ENCODE results near the gene TKFC.

The TKFC gene, protein sequence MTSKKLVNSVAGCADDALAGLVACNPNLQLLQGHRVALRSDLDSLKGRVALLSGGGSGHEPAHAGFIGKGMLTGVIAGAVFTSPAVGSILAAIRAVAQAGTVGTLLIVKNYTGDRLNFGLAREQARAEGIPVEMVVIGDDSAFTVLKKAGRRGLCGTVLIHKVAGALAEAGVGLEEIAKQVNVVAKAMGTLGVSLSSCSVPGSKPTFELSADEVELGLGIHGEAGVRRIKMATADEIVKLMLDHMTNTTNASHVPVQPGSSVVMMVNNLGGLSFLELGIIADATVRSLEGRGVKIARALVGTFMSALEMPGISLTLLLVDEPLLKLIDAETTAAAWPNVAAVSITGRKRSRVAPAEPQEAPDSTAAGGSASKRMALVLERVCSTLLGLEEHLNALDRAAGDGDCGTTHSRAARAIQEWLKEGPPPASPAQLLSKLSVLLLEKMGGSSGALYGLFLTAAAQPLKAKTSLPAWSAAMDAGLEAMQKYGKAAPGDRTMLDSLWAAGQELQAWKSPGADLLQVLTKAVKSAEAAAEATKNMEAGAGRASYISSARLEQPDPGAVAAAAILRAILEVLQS

DNA sequence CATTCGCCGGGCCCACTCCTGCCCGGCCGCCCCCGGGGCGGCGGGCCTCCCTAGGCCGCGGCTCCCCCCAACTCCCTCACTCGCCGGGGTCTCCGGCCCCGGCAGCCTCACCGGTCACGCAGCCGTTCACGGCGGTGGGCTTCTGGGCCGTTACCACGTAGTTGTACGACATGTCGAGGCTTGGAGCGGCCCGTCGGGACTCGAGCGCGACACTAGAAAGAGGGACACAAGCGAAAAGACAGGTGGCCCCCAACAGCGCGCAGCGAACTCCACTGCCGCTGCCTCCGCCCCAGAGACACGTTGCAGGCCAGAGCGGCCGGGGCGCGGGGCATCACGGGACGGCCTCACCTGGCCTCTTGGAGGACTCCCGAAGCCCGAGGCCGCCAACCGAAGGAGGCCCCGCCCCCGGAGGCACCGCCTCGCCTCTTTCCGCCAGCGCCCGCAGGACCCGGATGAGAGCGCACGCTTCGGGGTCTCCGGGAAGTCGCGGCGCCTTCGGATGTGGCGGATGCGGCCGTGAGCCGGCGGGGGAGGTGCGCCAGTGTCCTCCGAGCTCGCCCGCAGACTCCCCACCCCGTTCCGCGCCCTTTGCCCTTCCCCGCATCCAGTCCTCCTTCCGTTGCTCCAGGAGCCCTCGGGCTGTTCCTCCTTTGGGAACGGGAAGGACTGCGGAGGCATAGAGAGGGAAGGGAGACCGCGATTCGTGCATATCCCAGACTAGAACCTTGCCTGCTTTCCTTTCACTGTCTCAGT, at the start of gene TKFC, which contains the start of gene DDB1:
TKFC (plus strand) TSS at position 432 of the 753 bp plus-strand sequence. CDS start 1,501 bp downstream, outside the sequence.
DDB1 (minus strand) TSS at position 309 of the 753 bp plus-strand sequence; CDS start at position 172, 137 bp downstream.
- peak; percentile 96 for DNase-seq (ENCODE audit: low read depth)

DNA sequence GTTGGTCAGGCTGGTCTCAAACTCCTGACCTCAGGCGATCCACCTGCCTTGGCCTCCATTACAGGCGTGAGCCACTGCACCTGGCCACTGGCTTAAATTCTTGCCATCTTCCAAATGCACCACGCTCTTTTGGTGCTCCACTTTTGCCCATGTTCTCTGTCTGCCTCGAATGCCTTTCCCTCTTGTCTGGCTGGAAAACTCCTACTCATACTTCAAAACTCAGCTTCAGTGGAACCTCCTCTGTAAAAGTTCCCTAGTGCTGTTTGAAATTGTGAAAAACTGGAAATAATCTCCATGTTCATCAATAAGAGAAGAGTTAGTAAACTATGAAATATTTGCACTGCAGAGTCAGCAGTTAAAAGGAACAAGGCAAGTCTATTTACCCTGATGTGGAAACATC, 49.4 kb upstream of the TKFC start:
- no peak for DNase-seq (ENCODE audit: low read depth)

DNA sequence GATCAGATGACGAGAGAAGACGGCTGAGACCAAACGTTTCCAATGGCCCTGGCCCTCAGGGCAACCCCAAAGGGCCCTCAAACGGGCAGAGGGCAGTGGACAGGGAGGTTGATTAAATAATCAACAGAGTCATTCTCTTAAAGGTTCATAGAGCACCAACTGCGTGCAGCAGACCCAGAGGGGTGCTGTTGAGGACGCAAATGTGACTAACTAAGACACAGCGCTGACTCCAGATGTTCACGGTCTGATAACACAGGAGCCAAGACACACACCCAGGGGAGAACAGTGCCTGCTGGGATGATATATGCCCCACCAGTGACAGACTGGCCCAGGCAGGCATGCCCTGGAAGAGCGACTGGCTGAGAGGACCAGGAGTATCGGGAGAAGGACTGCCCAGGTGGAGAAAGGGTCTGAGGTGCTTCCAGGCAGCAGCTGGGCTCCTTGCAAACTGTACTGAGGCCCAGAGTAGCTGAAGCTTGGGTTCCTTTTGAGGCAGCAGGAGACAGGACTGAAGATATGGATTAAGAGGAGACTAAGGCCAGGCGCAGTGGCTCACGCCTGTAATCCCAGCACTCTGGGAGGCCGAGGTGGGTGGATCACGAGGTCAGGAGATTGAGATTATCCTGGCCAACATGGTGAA, 45.6 kb upstream of the TKFC start:
- no peak for DNase-seq (ENCODE audit: low read depth)

DNA sequence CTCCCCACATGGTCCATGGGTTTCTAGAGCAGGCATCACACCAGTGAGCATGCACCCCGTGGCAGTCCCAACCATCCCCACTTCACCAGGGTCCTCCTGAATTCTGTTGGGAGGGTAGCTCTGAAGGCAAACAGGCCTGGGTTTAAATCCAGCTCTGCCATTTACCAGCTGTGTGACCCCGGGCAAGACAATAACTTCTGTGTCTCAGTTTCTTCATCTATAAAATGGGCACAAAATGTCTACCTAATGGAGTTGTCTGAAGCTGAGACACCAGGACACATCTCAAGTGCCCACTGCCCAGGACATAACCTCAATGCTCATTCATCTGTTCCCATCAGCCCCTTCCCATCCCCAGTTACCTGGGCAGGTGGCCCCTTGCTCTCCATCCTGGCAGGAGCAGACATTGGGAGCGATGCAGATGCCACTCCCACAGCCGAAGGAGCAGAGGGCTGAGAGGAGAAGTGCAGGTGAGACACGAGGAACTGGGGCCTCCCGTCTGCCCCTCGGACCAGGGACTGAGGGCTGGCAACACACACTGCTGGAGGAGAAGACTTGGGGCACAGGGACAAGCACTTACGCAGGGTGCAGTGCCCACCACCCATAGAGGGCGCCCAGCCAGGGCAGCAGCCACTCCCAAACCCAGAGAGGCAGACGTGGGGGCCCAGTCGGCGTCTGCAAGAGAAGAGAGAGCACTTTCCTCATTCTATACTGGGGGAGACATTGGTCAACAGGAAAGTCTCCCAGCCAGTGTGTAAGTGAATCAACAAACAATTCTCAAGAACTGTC, 41.9 kb upstream of the TKFC start:
- no peak for DNase-seq (ENCODE audit: low read depth)

DNA sequence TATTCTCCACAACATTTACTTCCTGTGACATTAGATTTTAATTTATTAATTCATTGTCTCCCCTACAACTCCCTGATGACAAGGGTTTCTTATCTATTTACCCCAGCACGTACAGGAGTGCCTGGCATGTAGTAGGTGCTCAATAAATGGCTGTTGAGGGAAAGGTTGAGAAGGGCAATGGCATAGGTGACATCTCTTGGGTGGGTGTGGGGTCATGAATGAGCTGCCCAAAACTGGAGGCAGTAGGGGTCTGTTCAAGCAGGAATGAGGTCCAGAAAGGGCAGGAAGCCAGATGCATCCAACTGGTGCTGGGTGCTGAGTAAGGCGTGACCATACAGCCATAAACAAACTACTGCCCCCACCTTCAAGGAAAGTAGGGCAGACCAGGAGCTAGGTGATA, 40.7 kb upstream of the TKFC start:
- no peak for DNase-seq (ENCODE audit: low read depth)

DNA sequence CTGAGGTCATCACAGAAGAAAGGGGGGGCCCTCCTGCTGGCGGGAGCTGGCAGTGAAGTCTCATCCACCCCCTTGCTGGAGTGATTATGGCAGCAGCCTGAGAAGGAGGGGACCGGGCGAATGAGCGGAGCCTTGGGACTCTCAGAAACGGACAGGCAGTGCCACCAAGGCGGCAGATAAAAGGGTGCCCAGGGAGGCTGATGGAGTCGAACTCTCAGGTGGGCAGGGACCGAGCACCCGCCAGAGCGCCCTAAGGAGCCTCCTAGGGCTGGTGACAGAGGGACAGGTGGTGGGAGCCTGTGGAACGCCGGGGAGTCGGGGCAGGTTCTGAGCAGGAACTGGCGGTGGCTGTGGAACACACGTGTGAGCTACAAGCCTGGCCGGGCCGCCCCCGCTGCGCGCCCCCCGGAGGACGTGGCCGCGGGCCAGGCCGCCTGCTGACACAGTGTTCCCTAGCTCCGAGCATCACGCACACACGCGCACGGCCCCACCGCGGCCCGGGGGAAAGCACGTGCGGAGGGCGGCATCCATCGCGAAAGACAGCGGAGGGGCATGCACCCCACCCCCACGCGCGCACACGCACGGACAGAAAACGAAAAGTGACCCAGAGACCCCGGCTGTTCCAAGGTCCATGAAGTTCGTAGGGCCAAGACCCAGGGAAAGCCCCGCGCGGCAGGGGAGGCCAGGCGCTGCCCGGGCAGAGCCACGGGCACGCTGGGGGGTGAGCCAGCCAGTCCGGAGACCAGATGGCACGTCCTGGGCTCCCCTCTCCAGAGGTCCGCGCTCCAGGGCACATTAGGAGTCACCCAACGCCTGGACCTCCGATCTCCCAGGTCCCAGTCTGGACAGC, 38.9 kb upstream of the TKFC start:
- peak; percentile 6 for DNase-seq (ENCODE audit: low read depth)

DNA sequence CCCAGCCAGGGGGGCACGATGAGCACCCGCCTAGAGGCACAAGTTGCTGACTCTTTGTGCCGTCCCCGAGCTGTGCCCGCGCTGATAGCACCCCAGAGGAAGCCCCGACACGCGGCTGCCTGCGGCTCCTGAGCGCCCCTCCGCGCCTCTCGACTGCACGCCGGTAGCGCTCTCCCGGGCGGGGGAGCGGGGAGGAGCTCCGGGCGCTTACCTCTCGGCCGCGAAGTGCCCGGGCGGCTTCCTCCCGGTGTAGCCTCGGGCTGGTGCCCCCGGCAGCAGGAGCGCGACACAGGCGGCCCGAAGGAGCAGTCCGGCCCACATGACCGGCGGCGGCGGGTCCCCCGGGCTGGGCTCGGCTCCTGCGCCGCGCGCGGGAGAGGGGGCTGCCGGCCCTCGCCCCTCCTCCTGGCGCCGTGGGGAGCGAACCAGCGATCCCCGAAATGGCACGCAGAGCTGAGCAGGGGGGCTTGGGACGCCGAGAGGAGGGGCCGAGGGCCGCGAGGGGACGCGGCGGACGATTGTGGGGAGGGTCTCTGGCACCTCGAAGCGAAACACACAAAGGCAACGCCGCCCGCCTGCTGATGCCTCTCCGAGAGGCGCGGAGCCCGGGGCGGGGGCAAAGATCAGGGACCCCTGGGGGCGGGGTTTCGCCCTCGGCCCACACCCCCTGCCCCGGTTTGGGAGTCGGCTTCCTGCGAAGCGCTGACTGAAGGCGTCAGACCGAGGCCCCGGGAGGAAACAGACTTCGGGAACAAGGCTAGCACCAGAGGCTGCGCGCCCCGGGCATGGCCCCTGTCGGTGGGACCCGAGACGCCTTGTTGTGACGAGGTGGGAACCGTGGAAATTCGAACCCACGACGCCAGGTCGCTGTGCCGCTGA, 38.1 kb upstream of the TKFC start, which contains the start of gene VWCE:
VWCE (minus strand) TSS at position 600 of the 879 bp plus-strand sequence; CDS start at position 321, 279 bp downstream.
- peak; percentile 45 for DNase-seq (ENCODE audit: low read depth)

DNA sequence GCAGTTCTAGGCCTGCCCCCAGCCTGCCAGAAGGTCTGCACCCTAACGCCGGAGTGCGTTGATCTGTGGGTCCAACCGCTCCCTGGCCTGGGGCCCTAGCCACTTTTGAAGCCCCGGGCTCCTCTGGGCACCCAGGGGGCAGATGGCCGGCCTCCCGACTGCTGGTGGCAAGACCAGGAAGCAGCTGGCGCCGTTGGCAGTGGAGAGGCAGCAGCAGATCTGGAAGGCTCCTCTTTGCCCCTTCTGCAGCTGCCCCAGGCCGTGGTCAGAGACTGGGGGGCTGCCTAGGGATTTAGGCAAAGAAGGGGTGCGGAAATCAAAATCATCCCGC, 37.5 kb upstream of the TKFC start:
- DNase-seq (ENCODE audit: low read depth), result no peak

DNA sequence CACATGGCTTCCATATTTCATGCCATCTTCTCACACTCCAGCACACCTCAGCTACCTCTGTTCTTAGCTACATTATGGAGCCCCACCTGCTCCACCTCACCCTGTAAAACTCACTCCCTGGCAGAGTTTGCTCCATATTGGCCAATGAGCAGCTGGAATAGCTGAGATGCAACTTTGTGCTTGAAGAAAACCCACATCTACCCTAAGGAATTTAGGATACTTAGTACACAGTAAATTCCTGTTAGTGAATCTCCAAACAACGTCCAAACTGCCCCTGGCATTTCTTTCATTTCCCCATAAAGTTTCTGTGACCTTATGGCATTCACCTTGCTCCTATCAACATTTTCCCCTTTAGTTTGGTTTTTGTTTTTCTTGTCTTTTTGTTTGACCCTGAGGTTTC, 35.7 kb upstream of the TKFC start:
- no peak for DNase-seq (ENCODE audit: low read depth)

DNA sequence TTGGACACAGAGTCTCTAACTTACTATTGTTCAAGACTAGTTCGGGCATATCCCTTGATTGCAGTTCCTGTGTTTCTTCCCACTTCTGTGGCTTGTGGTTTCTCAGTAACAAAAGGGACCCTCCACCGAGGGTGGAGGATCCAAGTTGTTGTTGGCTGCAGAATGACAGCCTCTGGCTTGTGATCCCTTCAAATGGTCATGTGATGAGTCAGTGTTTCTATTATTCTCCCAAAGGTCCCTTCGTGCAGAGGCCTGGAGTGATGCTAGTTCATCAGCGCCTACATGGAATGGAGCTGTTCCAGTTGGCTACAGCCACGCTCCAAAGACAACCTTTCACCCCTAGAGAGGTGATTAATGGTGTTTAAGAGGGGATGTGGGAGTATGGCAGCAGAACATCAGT, 35.3 kb upstream of the TKFC start:
- no peak for DNase-seq (ENCODE audit: low read depth)

DNA sequence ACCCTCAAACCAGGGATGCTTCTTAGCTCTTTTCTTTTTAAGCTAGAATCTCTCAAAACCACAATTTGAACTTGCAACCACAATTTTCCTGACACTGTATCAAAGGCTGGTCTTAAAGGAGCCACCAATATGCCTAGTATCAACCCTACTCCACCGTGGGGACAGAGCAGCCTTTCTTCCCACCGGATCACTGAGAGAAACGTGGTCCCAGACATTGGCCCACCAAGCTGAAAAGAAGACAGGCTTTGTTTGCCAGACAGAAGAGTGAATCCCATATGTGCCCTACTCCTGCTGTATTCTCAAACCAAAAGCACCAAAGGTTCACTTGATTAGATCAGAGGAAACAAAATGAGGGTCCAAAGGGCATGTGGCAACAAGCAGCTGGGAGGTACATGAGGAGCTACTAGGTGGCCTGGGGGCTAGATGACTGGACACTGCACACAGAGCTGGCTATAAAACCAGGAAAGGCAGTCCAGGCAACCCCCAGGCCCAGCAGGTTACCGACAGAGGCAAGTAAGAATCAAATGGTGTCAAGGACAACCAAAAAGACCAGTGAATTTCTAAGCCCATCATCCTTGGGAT, 34.3 kb upstream of the TKFC start:
- DNase-seq (ENCODE audit: low read depth), result no peak

DNA sequence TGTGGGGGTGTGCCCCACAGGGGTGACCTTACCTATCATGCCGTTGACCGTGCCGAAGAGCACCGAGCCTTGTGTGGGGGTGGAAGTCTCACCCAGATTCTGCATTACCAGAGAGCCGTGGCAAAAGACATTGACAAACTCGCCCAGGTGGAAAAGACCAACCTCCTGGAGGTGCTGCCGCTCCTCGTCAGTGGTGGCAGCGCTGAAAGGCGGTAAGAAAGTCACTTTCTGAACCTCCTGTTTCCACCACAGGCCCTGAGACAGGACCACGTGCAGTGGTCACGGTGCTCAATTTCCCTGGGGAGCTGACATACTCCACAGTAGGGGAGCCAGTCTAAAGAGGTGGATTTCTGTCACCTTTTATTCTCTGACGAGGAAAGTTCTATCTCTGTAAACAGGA, 30.5 kb upstream of the TKFC start:
- no peak for DNase-seq (ENCODE audit: low read depth)

DNA sequence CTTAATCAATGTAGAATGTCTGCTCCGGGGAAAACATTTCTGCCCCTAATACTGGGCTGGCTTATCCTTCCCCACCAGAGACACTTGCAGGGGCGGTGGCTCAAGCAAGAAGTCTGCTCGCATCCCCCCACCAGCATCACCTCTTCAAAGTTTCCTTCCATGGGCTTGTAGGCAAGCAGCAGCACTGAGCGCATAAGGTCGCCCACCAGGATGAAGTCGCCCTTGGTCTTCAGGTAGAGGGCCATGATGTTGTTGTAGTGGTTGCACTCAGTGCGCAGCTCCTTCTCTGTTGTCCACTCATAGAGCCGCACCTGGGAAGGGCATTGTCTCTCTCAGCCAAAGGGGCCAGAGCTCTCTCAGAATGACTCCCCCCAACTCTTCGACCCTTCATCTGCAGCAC, 29.3 kb upstream of the TKFC start:
- no peak for DNase-seq (ENCODE audit: low read depth)

DNA sequence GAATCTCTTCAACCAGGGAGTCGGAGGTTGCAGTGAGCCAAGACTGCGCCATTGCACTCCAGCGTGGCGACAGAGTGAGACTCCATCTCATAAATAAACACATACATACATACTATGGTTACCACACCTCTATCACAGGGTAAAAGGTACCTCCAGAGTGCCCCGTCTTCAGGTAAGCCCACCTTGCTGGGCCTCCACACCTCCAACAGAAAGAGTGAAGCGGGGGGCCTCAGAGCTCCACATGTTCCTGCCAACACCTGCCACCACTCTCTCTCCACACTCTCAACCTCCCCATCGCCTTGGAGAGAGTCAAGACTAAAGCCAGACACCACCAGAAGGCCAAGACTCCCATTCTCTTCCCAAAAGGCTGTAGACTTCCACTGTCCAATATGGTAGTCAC, 27.6 kb upstream of the TKFC start:
- no peak for DNase-seq (ENCODE audit: low read depth)

DNA sequence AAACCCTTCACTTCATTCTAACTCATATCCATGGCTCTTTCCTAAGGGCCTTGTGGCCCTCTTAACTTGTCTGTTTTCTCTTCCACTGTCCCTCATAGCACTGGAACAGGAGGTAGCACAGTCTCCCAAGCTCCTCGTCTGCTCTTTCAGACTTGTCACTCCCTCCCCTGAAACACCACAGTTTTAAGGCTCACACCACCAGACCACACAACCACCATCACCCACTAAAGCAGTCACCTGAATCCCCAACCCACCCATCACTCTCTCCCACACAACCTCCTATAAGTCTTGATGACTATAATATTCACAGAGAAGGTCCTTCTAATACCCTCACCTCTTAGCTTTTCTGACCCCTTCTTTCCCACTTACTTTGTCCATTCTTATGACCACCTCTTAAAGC, 26.8 kb upstream of the TKFC start:
- no peak for DNase-seq (ENCODE audit: low read depth)

DNA sequence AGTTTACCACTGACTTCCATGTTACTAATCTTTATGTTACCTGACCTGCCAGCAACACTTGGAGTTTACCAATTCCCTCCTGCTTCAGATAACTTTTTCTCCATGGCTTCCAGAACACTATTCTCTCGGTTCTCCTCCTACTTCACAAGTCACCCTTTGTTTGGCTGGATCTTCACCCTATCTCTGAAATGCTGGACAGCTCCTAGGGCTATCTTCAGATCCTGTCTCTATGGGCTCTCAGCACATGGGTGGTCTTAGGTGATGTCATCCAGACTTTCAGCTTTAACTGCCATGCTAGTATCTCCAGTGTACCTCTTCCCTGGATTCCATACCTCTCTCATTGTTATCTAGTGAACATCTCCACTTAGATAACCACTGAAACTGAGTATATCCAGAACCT, 25.7 kb upstream of the TKFC start:
- DNase-seq (ENCODE audit: low read depth), result no peak

DNA sequence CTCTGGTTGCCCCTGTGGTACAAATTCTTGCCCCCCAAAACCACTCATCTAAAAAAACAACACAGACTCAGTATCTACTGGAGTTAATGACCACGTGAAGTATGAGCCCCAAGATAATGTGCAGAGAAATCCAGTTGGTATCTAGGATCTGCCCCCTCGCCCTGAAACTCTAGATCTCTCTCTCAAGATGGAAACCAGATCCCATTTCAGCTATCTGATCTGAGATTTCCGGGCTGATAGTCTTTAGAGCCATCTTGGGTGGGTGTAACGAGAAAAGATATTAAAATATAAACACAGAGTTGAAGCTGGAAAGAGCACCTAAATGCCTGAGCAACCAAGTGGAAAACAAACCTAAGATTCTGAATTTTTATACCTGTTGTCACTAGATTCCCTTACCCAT, 23.9 kb upstream of the TKFC start:
- DNase-seq (ENCODE audit: low read depth), result no peak

DNA sequence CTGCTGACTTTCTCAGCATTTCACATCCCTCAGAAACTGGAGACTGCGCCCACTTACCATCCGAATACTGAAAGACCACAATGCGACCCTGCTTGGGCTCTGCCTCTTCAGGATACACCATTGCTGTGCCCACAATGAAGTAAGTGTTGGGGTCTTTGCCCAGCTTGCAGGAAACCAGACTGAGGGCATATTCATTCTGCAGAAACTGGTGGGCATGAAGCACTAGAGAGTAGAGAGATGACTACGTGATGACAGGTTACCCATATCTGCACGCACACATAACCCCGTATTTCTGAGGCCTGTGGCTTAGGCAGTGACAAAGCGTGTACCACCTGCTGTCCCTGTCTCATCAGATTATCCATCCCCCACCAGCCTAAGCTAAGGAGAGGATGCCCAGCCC, 23.3 kb upstream of the TKFC start:
- no peak for DNase-seq (ENCODE audit: low read depth)

DNA sequence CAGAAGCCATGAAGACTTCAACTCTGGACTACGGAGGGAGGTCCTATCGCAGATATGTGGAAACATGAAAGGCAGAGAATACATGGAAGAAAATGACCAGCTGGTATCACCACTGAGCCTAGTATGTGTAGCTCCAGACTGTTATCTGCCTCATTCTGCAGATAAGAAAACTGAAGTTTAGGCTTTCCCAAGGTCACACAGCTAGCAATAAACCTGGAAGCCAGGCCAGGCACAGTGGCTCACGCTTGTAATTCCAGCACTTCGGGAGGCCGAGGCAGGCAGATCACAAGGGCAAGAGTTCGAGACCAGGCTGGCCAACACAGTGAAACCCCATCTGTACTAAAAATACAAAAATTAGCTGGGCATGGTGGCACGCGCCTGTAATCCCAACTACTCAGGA, 22.3 kb upstream of the TKFC start:
- no peak for DNase-seq (ENCODE audit: low read depth)

Measured in activated T-helper 9 cell treated with anti-CD3 and anti-CD28 coated beads, Interleukin-2, amount 50 U/mL, for 16 hours (primary cell).